ENCODE data around the gene C2orf81. TPM values are rescaled to one million over a fixed set of nuclear protein-coding genes. Genes with fewer than 3 reads are reported as not detected.

Gene C2orf81
- polyA plus RNA-seq, 2 of the 4 experiments (the other 2 are of a cell fraction) = 0.88 to 2.0 TPM

DNA sequence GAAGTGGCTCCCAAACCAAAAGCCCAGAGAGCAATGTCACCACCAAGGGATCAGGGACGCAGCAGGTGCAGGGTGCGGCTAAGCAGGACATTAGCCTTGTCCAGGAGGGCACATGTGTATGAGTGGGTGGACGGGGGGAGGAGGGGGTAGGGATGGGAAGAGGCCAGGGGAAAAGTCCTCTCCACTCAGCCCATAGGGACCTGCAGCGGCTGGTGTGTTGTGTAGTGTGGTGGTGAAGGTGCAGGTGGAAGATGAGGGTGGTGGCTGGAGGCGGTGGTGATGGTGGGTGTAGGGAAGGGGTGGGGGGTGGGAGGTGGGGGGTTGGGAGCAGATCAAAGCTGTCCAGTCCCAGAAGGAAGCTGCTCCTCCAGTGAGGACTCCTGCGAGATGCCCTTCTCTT lies 3.7 kb downstream of the C2orf81 start:
- TF ChIP-seq TFCP2L1 (CRISPR knock-in tag; IDR thresholded peaks at IDR 0.05) (no peak), SREBF2 (IDR thresholded peaks at IDR 0.05) (no peak), NFE2L2 (conservative IDR thresholded peaks at IDR 0.05; ENCODE audit: low read length) (no peak), KDM5A (IDR thresholded peaks at IDR 0.05) (no peak), CEBPB (IDR thresholded peaks at IDR 0.05) (no peak), NR3C1 (IDR thresholded peaks at IDR 0.05) (no peak)
- TF ChIP-seq, protein P1, sequence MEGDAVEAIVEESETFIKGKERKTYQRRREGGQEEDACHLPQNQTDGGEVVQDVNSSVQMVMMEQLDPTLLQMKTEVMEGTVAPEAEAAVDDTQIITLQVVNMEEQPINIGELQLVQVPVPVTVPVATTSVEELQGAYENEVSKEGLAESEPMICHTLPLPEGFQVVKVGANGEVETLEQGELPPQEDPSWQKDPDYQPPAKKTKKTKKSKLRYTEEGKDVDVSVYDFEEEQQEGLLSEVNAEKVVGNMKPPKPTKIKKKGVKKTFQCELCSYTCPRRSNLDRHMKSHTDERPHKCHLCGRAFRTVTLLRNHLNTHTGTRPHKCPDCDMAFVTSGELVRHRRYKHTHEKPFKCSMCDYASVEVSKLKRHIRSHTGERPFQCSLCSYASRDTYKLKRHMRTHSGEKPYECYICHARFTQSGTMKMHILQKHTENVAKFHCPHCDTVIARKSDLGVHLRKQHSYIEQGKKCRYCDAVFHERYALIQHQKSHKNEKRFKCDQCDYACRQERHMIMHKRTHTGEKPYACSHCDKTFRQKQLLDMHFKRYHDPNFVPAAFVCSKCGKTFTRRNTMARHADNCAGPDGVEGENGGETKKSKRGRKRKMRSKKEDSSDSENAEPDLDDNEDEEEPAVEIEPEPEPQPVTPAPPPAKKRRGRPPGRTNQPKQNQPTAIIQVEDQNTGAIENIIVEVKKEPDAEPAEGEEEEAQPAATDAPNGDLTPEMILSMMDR (IDR thresholded peaks at IDR 0.05) = no peak
- ChIA-PET POLR2A (no interaction called here), CTCF (interaction anchor here (1.7 kb wide), 1 partner anchor 17 kb away, joined by 5 read pairs; no protein-coding TSS in a partner anchor)
- Histone ChIP-seq H3K4me3 (no peak overlapping the region), H3K4me2 (no peak overlapping the region), H3K4me1 (peaks cover 6% of the 10 kb centered on the region; the same call in 1 of the 3 replicates), H3K27ac (no peak overlapping the region), H3K9me3 (no peaks in the 10 kb centered on the region)
- ATAC-seq (no peak), DNase-seq (ENCODE audit: low read depth in 1 of 2, low spot score in 1 of 2) (no peak), FAIRE-seq (no peak)
- WGBS (ENCODE audit: missing lambda C conversion rate) = 91% methylated on average over 5 of the region's 6 CpGs

DNA sequence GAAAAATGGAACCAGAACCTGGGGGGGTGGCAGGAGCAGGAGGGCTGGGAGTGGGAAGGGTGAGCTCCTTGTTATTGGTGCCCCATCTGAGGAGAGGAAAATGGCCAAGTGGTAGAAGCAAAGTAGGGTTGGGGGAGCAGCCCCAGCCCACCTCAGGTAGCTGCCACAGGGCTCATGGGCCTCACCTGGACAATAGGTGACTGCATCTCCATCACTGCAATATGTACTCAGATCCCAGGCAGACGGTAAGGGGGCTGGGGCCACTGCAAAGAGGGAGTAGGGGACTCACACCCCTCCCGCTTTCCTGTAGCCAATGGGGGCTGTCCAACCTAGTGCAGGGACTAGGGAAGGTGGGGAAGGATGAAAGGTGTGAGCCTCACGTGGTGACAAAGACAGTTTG lies 4.2 kb downstream of the C2orf81 start:
- WGBS (ENCODE audit: missing lambda C conversion rate) = 49% methylated on average over 3 of the region's 3 CpGs
- FAIRE-seq (no peak), ATAC-seq (no peak), DNase-seq (ENCODE audit: low read depth in 1 of 2, low spot score in 1 of 2) (no peak)
- Histone ChIP-seq H3K9me3 (no peaks in the 10 kb centered on the region), H3K4me1 (peaks cover 6% of the 10 kb centered on the region; the same call in 1 of the 3 replicates), H3K4me3 (no peak overlapping the region), H3K4me2 (no peak overlapping the region), H3K27ac (no peak overlapping the region)
- CTCF ChIA-PET = interaction anchor here (0.7 to 1.5 kb wide), 2 partner anchors 26 to 82 kb away, joined by 3 read pairs; no protein-coding TSS in a partner anchor
- POLR2A ChIA-PET = no interaction called here
- no peak for TF ChIP-seq JUN (IDR thresholded peaks at IDR 0.05)

DNA sequence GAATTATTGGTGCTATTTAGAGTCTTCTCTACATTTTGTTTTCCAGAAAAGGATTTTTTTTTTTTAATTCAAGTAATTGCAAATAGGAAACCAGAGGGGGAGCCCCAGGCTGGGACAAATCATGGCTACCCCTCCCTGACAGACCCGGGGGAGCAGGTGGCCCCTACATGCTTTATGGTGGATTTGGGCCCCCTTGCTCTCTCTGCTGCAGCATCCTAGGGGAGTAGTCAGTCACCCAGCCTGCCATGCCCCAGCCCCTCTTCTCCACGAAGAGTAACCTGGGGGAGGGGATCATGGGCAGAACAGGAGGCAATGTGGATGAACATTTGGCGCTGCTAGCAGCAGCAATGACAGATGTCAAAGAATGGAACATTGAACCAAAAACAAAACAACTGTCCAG lies 4.6 kb downstream of the C2orf81 start:
- no peak for FAIRE-seq
- POLR2A ChIA-PET = no interaction called here
- WGBS (ENCODE audit: missing lambda C conversion rate) = 54% methylated on average over 3 of the region's 3 CpGs
- Histone ChIP-seq H3K27ac (no peak overlapping the region), H3K4me2 (no peak overlapping the region), H3K4me3 (no peak overlapping the region), H3K9me3 (no peaks in the 10 kb centered on the region), H3K4me1 (peaks cover 6% of the 10 kb centered on the region; the same call in 1 of the 3 replicates)
- DNase-seq (ENCODE audit: low read depth in 1 of 2, low spot score in 1 of 2) = no peak
- TF ChIP-seq HOXB13 (CRISPR knock-in tag; IDR thresholded peaks at IDR 0.05; ENCODE audit: low read depth) (no peak), TP53 (CRISPR knock-in tag; IDR thresholded peaks at IDR 0.05) (no peak), MAFK (IDR thresholded peaks at IDR 0.05; ENCODE audit: partially characterized antibody) (no peak), RAD21 (conservative IDR thresholded peaks at IDR 0.05 in 1 of 2, IDR thresholded peaks at IDR 0.05 in 1 of 2) (peak in 1 of 2 experiments; percentile 21; a peak in 1 of 5 replicates)
- TF ChIP-seq, protein P2, sequence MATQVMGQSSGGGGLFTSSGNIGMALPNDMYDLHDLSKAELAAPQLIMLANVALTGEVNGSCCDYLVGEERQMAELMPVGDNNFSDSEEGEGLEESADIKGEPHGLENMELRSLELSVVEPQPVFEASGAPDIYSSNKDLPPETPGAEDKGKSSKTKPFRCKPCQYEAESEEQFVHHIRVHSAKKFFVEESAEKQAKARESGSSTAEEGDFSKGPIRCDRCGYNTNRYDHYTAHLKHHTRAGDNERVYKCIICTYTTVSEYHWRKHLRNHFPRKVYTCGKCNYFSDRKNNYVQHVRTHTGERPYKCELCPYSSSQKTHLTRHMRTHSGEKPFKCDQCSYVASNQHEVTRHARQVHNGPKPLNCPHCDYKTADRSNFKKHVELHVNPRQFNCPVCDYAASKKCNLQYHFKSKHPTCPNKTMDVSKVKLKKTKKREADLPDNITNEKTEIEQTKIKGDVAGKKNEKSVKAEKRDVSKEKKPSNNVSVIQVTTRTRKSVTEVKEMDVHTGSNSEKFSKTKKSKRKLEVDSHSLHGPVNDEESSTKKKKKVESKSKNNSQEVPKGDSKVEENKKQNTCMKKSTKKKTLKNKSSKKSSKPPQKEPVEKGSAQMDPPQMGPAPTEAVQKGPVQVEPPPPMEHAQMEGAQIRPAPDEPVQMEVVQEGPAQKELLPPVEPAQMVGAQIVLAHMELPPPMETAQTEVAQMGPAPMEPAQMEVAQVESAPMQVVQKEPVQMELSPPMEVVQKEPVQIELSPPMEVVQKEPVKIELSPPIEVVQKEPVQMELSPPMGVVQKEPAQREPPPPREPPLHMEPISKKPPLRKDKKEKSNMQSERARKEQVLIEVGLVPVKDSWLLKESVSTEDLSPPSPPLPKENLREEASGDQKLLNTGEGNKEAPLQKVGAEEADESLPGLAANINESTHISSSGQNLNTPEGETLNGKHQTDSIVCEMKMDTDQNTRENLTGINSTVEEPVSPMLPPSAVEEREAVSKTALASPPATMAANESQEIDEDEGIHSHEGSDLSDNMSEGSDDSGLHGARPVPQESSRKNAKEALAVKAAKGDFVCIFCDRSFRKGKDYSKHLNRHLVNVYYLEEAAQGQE (IDR thresholded peaks at IDR 0.05) = no peak
- CTCF ChIA-PET = interaction anchor here (0.7 to 1.5 kb wide), 3 partner anchors 25 to 170 kb away, joined by 3 read pairs; no protein-coding TSS in a partner anchor
- ATAC-seq = no peak

DNA sequence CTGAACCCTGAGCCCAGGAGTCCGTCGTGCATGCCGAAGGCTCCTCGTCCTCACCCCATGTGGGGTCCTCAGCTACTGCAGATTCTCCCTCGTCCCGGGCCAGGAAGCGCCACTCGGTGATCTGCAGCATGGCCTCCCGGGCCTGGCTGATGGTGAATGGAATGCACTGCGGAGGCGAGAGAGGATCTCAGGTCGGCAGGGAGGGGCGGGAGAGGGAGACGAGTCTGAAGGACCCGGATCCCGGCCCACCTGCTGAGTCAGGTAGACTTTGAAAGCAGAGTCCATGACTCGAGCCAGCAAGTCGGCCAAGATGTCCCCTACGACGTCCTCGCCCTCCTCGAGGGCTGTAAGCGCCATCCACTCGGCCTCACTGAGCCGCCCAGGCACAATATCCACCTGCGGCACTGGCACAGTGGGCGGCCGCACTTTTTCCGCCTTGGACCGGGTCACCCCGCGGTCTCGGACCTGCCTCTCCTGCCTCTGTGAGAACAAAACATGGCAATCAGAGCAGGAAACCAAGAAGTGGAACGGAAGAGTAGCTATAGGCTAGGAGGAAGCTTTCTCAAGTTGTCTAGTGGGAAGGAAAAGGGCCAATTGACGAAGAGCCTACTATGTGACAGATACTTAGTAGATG lies 5.5 kb downstream of the C2orf81 start:
- H3K4me2 ChIP-seq = no peak overlapping the region
- ChIA-PET CTCF (interaction anchor here (0.6 to 1.5 kb wide), 3 partner anchors 24 to 1458 kb away, joined by 3 read pairs; no protein-coding TSS in a partner anchor), POLR2A (no interaction called here)
- H3K4me3 ChIP-seq = no peak overlapping the region
- DNase-seq (ENCODE audit: low read depth in 1 of 2, low spot score in 1 of 2) = no peak
- 80% methylated on average over 35 of the region's 35 CpGs for WGBS (ENCODE audit: missing lambda C conversion rate)
- H3K27ac ChIP-seq = no peak overlapping the region
- no peaks in the 10 kb centered on the region for H3K9me3 ChIP-seq
- ATAC-seq = no peak
- peaks cover 6% of the 10 kb centered on the region; the same call in 1 of the 3 replicates for H3K4me1 ChIP-seq
- no peak for FAIRE-seq
- TF ChIP-seq KDM5A (IDR thresholded peaks at IDR 0.05) (no peak), CEBPB (IDR thresholded peaks at IDR 0.05) (no peak), SMC3 (IDR thresholded peaks at IDR 0.05) (no peak), NPAS2 (CRISPR knock-in tag; IDR thresholded peaks at IDR 0.05; ENCODE audit: borderline replicate concordance) (no peak), ESRRA (IDR thresholded peaks at IDR 0.05; ENCODE audit: borderline replicate concordance, low read length) (no peak), PHF8 (IDR thresholded peaks at IDR 0.05; ENCODE audit: borderline replicate concordance, low read depth) (no peak), HOXA7 (CRISPR knock-in tag; IDR thresholded peaks at IDR 0.05) (no peak), NR3C1 (IDR thresholded peaks at IDR 0.05) (no peak), RARB (CRISPR knock-in tag; IDR thresholded peaks at IDR 0.05) (no peak), MYC (IDR thresholded peaks at IDR 0.05; ENCODE audit: borderline replicate concordance, low read length) (no peak)
- TF ChIP-seq, protein P3, sequence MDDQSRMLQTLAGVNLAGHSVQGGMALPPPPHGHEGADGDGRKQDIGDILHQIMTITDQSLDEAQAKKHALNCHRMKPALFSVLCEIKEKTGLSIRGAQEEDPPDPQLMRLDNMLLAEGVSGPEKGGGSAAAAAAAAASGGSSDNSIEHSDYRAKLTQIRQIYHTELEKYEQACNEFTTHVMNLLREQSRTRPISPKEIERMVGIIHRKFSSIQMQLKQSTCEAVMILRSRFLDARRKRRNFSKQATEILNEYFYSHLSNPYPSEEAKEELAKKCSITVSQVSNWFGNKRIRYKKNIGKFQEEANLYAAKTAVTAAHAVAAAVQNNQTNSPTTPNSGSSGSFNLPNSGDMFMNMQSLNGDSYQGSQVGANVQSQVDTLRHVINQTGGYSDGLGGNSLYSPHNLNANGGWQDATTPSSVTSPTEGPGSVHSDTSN (IDR thresholded peaks at IDR 0.05) = no peak
